ENCODE data around the gene TMEM123.

Gene TMEM123

GRCh38 chr11:102422817-102423712 is 29.5 kb downstream of the TMEM123 start:
- DNase-seq: no peak

DNA sequence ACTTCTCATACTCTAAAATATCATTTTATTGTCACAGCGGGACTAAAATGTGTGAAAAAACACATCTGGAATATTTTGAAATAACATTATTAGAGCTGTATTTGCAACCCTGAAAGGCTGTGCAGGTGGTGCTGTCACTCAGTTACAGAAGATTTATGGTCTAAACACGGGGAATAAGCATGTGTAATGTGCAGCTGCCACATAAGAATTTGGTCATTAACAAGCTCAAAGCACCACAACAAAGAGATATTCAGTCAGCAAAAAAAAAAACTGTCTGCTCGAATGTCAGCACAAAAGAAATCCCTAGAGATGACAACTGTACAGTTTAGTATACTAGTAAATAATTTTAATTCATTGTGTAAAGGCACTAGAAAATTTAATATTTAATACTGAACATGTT is 31.3 kb downstream of the TMEM123 start:
- DNase-seq: no peak

DNA sequence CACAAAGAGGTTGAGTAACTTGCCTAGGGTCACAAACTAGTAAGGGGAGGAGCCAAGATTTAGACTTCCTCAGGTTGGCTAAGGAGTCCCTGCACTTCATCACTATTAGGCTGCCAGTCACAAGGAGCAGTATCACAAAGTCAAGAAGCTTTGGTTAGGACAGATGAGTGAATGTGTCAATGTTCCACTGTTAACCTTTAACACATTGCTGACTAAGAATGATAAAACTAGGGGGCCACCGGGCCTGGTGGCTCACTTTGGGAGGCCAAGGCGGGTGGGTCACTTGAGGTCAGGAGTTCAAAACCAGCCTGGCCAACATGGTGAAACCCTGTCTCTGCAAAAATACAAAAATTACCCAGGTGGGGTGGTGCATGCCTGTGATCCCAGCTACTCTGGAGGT is 32.0 kb downstream of the TMEM123 start:
- DNase-seq: no peak

GRCh38 chr11:102419181-102419580 is 33.4 kb downstream of the TMEM123 start:
- no peak for DNase-seq

- DNase-seq: no peak
These were observed 35.6 kb downstream of the TMEM123 start for GRCh38 chr11:102416976-102417375.

DNA sequence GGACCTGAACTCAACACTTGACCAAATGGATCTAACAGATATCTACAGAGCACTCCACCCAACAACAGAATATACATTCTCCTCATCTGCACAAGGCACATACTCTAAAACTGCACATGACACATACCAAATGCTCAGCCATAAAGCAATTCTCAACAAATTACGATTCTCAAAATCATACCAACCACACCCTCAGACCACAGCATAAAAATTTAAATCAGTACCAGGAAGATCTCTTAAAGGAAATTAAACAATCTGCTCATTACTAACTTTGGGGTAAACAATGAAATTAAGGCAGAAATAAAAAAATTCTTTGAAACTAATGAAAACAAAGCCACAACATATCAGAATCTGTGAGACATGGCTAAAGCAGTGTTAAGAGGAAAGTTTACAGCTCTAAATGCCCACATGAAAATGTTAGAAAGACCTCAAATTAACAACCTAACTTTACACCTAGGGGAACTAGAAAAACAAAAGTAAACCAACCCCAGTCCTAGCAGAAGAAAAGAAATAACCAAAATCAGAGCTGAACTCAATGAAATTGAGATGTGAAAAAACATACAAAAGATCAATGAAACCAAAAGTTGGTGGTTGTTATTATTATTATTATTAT is 37.2 kb downstream of the TMEM123 start:
- no peak for DNase-seq

GRCh38 chr11:102414559-102414958 is 38.0 kb downstream of the TMEM123 start:
- DNase-seq: no peak

DNA sequence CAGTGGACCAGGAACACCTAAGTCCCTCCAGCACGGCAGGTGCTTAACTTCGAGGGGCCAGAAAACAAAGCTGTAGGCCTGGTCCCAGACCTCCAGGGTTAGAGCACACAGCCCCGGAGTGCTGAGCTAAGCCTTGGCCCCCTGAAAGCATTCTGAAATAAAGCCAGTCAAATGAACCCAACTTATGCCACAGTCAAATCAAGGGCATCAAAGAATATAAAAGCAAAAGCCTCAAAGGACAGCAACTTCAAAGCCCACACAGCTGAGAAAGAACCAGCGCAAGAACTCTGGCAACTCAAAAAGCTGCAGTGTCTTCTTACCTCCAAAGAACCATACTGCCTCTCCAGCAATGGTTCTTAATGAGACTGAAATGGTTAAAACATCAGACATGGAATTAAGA is 39.1 kb downstream of the TMEM123 start:
- DNase-seq: no peak

- no peak for DNase-seq
These were observed 41.4 kb downstream of the TMEM123 start for GRCh38 chr11:102411142-102411541.

DNA sequence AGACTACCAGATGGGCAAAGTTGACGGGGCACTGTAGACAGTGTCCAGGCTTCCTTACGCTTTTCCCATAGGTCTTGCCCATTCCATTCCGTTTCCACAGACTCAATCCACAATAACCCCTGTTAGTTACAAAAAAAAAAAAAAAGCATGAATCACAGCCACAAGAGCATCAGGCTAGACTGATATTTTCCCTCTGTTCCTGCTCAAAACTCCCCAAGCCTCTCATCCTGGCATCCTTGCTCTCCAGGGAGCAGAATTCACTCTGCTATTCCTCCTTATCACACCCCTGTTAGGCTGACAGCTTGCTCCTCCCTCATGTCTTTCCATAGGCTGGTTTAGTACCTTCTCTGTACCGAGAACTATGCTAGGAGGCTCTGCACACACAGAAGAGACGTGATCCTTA is 42.2 kb downstream of the TMEM123 start:
- no peak for DNase-seq

DNA sequence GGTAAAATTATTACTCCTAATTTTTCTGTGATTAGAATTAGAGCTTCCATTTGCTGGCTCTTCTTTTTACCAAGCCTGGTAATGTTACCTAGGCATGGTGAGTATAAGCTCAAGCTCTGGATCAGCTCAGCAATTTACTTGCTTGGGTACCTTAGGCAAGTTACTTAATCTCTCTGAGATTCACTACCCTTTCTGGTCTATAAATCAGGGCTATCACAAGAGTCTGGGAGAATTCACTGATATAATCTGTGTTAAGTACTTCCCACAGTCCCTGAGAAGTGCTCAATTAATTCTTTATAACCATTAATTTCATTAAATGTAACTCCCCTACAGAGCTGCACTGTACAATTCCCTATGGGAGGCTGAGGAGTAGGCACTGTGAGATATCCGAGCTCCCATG is 44.2 kb downstream of the TMEM123 start:
- no peak for DNase-seq

GRCh38 chr11:102407901-102408300 is 44.7 kb downstream of the TMEM123 start:
- no peak for DNase-seq

DNA sequence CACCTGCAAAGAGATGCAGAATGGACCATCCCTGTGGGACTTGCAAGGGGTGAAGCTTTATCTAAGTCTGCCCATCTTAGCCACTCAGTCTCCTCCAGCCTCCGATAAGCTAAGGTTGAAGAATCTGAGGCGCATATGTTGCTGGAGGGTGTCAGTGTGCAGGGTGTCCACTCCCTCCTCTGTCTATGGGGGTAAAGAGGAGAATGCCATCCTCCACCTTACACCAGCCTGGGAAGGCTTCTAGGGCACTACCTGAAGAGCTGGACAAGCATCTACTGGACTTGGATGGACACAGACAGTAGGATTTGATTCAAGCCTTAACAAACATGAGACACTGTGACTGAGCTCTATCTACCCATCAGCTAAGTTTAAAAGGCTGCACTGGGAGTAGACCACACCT is 46.5 kb downstream of the TMEM123 start:
- DNase-seq: no peak

DNA sequence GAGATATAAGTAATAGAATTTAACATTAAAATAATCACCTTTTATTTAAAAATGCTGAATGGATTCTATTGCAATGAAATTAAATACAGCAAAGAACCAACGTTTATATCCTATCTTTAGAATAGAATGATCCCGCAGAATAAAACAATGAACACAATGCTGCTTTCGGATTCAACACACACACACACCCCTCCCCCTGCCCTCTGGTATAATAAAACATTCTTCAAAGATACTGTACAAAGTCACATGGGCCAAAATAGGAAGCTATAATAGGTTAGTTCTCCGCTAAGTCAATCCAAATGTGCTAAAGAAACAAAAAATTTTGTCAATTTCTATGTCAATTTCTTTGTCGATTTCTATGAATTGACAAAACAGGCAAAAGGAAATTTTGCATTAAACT is 47.1 kb downstream of the TMEM123 start:
- DNase-seq: no peak

DNA sequence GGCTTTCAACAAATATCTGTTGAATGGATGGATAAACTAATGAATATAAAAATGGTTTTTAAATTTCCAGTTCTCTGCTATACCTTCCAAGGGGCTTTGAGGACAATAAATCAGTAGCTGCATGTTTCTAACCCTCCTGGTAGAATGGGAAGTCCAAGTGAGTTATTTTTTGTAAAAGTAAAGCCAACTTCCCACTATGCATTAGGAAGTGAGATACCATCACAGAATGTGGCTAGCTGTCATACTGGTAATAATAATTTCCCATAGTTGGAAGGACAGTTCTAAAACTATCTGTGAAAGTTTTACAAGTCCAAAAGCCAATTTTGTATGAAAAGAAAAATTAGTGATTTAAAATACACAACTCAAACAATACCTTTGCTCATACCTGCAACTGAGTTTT is 50.0 kb downstream of the TMEM123 start:
- no peak for DNase-seq

- DNase-seq: no peak
These were observed 50.7 kb downstream of the TMEM123 start for GRCh38 chr11:102401905-102402304.

GRCh38 chr11:102400603-102401002 is 52.0 kb downstream of the TMEM123 start:
- DNase-seq: no peak

GRCh38 chr11:102399189-102399588 is 53.4 kb downstream of the TMEM123 start:
- DNase-seq: no peak

DNA sequence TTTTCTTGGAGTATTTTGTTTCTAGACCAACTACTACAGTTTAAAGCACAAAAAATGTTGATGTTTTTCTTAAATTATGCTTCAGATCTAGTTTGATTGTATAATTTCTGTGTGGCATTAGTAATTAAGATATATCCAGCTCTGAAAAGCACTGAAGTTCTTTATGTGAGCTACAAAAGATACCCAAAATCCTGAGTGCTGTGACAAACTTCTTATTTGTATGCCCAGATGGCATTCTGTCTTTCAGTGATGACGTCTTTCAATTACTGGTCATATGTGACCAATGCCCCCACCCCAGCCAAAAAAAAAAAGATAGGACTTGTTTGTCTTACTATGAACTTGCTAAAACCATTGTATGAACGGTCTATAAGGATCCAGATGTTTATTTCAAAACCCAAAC is 54.3 kb downstream of the TMEM123 start:
- no peak for DNase-seq

DNA sequence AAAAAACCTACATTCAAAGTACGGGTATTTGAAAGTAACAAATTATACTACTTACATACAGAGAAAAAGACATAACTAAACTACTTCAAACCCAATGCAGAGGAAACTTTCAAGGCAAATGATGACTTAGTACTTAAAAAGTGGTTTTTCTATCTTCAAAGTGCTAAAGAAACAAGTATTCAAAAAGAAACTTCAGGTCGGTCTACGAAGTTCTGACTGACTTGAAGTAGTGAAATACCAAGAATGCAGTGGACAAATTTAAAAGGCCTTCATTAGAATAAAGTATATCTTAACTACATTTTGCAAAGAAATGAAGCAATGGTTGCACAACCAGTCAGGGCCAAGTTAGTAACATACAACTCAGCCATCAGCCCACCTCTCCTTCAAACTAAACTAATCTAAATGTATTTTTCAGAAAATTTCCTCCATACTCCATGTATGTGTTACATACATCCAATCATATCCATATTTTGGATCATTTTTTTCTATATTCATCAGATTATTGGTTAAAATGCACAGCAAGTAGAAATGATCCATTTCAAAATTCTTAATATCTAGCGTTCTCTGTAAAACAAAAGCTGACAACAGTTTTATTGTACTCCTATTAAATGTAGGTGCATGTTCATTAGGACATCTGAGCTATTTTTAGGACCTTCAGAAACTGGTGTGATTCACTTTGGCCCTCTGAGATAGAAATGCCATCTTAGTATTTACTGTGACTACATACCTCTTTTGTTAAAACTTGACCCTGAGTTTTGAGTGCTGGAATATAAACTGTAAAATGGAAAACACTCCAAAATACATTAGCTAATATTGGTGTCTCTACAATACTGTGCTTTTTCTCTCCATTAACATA is 55.6 kb downstream of the TMEM123 start:
- no peak for DNase-seq

DNA sequence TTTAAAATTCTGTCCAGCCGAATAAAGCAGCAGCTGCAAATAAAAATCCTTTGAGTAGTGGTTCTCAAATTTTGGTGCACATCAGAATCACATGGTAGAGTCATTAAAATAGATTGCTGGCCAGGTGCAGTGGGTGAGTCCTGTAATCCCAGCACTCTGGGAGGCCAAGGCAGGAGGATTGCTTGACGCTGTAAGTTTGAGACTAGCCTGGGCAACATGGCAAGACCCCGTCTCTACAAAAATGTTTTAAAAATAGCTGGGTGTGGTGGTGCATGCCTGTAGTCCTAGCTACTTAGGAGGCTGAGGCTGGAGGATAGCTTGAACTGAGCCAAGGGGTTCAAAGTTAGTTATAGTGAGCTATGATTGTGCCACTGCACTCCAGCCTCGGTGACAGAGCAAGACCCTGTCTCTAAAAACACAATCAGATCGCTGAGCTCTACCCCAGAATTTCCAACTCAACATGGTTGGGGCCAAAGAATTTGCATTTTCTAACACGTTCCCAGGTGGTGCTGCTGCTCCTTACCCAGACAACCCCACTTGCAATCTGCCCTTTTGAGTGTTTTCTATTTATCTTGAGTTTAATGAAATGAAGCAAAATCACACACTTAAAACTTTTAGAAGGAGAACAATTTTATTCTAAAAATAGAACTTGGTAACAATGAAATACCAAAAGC is 56.7 kb downstream of the TMEM123 start:
- no peak for DNase-seq

- no peak for DNase-seq
These were observed 59.3 kb downstream of the TMEM123 start for GRCh38 chr11:102393272-102393730.

Measured in NCI-H187 (cell line).